ENCODE data around the gene TSPEAR. TPM values are rescaled to one million over a fixed set of nuclear protein-coding genes. Genes with fewer than 3 reads are reported as not detected.

The TSPEAR gene
- total RNA-seq, 1 donor from 2014 or later: 1.0 TPM

GRCh38 chr21:44483288-44484237, 227.8 kb downstream of the TSPEAR start:
- no peak for DNase-seq

GRCh38 chr21:44482581-44483287, 228.6 kb downstream of the TSPEAR start:
- DNase-seq: no peak

GRCh38 chr21:44480200-44481053, 230.9 kb downstream of the TSPEAR start:
- no peak for DNase-seq

GRCh38 chr21:44479556-44480199, 231.7 kb downstream of the TSPEAR start:
- peak; percentile 13 for DNase-seq

DNA sequence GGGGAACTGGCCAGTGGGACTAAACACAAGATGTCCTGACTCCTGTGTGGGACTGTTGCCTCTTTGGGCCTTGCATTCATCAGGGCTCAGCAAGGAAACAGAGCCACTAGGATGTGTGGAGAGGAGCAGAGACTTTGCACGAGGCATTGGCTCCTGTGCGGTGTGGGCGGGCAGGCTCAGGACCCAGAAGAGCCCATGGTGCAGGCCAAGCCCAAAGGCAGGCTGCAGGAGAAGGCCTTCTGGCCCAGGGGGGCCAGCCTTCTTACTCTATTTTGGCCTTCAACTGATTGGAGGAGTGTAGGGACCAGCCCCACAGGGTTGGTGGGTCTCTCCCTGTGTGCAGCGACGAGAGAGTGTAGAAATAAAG, 232.6 kb downstream of the TSPEAR start:
- no peak for DNase-seq

- DNase-seq: peak; percentile 14
These were observed 233.1 kb downstream of the TSPEAR start for GRCh38 chr21:44478124-44478800.

GRCh38 chr21:44477712-44478111, 233.7 kb downstream of the TSPEAR start:
- DNase-seq: no peak

DNA sequence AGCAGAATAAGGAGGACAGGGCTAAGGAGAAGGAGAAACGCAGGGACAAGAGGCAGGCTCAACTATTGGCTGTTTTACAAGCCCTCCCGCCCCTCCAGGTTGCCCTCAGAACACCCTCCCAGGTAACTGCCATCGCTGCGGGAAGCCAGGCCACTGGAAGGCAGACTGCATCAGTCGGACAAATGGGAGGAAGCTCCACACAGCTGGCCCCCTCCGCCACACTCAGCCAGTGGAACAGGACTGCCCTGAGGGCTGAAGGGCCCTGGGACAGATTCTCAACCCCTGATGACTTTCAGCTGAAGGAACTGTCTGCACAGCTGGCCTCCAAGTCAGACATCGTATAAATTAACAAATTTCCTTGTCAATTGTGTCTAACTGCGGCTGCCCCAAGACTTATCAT, 234.2 kb downstream of the TSPEAR start:
- DNase-seq: no peak

DNA sequence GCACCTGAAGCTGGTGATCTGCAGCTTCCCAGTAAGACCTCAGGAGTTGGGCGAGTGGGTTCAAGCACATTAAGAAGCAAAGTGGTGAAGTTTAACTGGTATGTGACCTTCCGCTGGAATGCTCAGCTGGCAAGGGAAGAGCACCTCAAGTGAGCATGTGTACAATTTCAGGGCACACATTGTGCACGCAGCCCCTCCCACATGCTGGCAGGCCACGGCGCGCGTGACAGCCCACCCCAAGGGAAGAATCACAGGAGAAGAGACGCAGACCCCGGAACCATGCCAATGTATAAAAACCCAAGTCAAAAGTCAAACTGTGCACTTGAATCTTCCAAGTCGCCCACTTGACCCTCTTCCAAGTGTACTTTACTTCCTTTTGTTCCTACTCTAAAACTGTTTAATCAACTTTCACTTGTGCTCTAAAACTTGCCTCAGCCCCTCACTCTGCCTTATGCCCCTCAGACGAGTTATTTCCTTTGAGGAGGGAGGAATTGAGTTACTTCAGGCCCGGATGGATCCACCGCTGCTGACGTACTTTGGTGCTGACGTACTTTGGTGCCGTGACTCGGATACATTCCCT, 236.0 kb downstream of the TSPEAR start:
- DNase-seq: no peak

DNA sequence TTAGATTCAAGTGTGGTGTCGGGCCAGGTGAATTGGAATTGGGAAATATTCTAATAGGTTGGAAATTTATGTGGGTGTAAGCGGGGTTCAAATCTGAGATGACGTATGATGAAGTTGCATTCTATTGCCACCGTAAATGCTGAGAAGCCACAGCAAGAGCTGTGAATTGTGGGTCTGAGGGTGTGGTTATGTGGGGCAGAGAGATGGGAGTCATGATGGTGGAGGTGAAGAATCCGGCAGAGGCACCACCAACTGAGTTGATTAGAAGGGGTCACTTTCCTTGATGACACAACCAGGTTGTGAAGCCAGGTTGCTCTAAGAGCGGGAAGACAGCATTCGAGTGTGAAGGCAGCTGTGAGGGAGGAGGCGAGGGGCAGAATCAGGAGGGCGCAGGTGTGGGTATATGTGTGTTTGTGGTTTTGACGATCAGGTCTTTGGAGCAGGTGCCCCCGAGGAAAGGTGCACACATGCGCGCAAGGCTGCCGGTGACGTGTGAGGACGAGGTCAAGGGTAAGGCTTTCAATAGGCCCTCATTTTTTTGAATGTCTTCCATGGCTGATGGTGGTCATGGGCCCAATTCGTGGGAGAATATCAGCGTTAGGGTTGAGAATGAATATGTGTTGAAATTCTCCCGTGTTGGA, 237.3 kb downstream of the TSPEAR start:
- DNase-seq: no peak

DNA sequence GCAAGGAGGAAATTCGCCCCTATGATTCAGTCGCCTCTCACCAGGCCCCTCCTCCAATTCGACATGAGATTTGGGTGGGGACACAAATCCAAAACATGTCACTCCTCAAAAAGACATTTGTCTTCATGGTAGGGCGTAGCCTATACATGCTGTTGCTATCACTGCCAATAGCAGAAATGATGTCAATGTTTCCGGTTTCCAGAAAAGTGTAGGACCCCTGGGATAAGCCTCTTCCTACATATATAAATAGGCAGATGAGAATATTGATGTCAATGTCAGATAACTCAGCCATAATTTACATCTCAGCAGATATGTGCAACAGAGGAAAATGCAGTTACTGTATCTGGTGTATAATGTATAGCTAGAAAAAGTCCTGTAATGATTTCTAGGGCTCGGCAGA, 239.4 kb downstream of the TSPEAR start:
- DNase-seq: no peak

DNA sequence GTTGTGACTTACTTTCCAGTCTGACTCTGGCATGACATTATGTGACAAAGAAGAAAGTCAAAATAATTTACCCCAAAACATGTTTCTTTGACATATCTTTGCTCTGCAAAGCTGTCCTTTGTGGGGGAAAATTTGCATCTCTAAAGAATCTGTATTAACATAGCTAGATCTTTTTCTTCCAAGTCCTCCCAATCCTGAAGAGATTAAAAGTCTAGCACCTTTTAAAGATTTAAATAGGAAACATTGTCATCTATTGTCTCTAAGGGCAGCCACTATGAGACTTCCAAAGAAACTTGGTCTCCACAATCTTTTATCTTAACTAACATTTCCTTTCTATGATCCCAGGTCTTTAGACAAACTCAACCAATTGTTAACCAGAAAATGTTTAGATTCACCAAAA, 240.0 kb downstream of the TSPEAR start:
- DNase-seq: no peak

DNA sequence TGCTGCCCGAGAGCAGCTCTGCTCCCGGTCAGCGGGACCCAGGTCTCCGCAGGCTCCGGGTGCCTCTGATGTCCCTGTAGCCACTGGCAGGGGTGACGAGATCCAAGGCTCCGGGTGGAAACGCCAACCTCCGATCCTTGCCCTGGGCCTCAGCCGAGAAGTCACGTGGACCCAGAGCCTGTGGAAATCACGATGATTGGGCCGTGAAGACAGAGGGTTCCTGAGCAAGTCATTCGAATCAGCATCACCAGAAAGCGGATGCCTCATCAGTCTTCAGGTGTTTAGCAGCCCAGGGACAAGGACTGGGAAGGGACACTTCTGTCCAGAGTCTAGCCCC, 243.5 kb downstream of the TSPEAR start:
- DNase-seq: no peak

DNA sequence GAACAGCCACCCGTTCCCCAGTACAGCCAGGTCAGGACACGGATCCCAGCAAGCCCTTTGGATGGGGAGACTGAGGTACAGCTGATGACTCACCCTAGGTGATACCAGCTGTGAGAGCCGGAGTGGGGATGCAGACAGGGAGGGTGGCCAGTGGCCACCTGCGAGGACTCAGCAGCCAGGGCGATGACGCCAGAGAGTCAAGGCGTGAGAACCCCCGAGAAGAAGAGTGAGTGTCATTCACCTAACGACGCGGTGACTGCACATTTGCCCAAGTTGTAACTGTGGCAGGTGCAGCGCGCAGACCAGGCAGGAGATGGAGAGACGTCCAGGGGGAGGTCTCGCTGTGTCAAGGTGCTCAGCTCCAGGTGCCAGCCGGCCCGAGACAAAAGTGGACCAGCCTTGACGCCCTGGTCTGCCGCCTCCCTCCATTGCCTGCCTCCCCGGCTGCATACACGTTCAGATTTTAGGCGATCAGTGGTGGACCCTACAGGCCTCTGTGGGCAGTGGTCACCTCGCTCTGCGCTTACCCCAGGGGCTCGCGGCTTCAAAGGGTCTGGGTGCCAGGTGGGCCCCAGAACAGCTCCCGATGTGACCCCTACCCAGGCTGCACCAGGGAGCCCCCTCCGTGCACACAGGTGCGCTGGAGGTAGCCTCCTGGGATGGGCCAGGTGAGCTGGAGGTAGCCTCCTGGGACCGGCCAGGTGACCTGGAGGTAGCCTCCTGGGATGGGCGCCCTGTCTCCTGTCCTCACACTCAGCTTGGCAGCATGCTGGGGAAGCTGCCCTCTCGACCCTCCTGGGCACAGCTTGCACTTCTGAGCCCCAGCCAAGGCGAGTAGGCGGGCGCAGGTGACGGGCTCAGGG, 244.1 kb downstream of the TSPEAR start:
- DNase-seq: no peak

- DNase-seq: no peak
These were observed 244.9 kb downstream of the TSPEAR start for GRCh38 chr21:44466351-44466954.

DNA sequence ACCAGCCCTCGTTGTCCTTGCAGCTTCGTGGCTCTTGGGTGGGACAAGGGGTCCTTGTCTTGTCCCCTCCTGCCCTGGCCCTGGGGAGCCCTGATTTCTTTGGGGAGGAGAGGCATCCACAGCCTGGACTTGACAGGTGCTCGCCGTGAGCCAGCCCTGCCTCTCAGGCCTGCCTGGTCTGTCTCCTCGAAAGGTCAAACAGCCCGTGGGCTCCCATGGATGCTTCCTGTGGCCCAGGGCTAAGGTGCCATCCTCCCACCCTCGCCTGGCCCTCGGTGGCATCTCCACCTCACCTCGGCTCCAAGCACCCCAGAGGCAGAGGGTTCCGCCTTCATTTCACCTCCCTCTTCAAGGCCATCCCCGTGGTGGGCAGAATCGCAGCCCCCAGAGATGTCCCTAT, 247.0 kb downstream of the TSPEAR start:
- DNase-seq: no peak

- DNase-seq: no peak
These were observed 247.6 kb downstream of the TSPEAR start for GRCh38 chr21:44463724-44464123.

DNA sequence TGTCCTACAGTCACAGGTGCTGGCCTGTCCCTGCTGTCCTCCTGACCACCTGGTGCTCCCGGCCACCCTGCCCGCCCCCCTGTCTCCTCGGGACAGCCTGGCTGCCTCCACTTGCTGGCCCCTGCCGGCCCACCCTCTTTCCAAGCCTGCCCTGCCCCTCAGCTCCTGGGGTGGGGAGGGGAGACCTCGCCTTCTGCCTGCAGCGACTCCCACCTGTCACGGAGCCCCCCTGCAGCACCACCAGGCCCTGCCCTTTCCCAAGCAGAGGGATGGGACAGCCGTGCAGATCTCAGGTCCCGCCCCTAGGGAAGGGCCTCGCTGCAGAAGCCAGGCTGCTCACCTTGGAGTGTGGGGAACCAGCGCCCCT, 248.6 kb downstream of the TSPEAR start:
- no peak for DNase-seq

DNA sequence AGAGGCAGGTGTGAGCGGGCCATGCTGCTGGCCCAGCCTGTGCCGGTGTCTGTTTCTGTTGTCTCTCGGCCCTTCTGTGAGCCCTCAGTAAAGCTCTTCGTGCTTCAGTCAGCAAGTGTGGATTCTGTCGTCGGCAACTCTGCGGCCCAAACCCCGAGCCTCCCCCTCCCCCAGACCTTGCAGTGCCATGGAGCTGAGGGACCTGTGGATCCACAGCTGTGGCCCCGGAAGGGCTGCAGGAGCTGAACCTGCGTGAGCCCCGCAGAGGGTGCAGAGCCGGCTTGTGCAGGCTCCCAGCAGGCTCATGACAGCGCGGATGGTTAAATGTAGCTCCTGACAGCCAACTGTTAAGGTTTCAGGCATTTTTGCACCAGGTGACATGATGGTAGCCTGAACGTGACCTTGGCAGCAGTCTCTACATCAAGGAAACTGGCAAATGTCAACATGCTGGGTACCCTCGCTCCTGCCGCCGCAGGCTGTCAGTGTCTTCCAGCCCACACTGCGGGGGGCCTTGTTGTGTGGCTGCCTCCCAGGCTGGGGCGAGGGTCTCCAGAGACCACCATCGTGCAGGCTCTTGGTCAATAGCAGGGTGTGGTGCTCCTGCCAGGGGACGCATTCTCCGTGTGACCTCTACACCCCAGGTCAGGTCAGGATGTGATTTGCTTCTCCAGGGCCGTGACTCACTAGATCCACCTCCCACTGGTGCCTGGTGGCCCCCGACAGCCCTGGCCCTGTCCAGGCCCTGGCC, 249.1 kb downstream of the TSPEAR start:
- DNase-seq: no peak
